Measurements from ENCODE around the gene HJURP. TPM values are rescaled to one million over a fixed set of nuclear protein-coding genes. Genes with fewer than 3 reads are reported as not detected.
A peak's percentile ranks its signal among the peaks of the same experiment; 100 is the strongest.

The HJURP gene
- total RNA-seq, 1 experiment from 2014 or later = 49.7 TPM

DNA sequence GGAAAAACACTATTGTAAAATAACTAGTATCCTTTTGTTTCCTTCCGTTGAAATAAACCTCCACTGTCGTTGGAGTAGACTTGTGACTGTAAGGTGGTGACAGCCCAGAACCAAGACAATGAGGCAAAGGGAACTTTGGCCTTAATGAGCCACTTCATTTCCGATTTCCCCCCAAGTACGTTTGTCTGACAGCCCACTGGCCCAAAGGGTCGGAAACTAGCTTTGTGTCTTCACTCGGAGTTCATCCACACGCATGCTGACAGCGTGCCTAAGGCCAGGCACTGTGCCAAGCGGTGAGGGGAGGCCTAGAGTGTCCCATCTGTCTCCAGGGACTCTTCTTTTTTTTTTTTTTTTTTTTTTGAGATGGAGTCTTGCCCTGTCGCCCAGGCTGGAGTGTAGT is 21.0 kb downstream of the HJURP start:
- DNase-seq = peak; percentile 22
- Histone ChIP-seq H3K79me2 (ENCODE audit: insufficient read depth, low read length) (no peaks in the 10 kb centered on the region; the same call in 1 of the 2 replicates), H2BK15ac (ENCODE audit: low read depth, low read length) (no peak overlapping the region), H2BK5ac (ENCODE audit: insufficient read length, low read length) (no peak overlapping the region), H3K4ac (ENCODE audit: low read depth, low read length) (no peak overlapping the region), H3T11ph (ENCODE audit: low read length) (no peak overlapping the region), H3K56ac (ENCODE audit: insufficient read length, low read depth, low read length) (no peak overlapping the region), H2AK5ac (ENCODE audit: insufficient read length, low read length) (no peak overlapping the region), H3K4me1 (ENCODE audit: insufficient read depth, low read length) (no peaks in the 10 kb centered on the region), H4K20me1 (ENCODE audit: control insufficient read depth, insufficient read depth, insufficient read length) (peaks cover 4% of the 10 kb centered on the region), H3K4me2 (ENCODE audit: insufficient read depth, insufficient read length, low read length) (no peak overlapping the region), H2BK20ac (ENCODE audit: low read depth, low read length, poor library complexity, severe bottlenecking) (no peak overlapping the region), H2AFZ (ENCODE audit: low read length) (no peak overlapping the region), H3K79me1 (ENCODE audit: insufficient read depth, low read depth, low read length, poor library complexity, severe bottlenecking) (peaks cover 3% of the 10 kb centered on the region), H3K23me2 (ENCODE audit: insufficient read length, low read depth, low read length, poor library complexity, severe bottlenecking) (no peaks in the 10 kb centered on the region), H3K27me3 (ENCODE audit: insufficient read depth, low read length) (no peaks in the 10 kb centered on the region), H4K5ac (ENCODE audit: insufficient read length, low read depth, low read length) (no peak overlapping the region), H4K91ac (ENCODE audit: insufficient read length, low read depth, low read length) (no peak overlapping the region), H3K27ac (ENCODE audit: insufficient read length, low read depth, low read length) (no peak overlapping the region), H4K8ac (replicated peaks; ENCODE audit: insufficient read length, low read depth, low read length) (no peak overlapping the region), H3K9me3 (ENCODE audit: control insufficient read depth, low read depth, low read length) (no peaks in the 10 kb centered on the region), H2BK12ac (ENCODE audit: insufficient read length, low read depth, low read length) (no peak overlapping the region), H3K14ac (ENCODE audit: insufficient read depth, low read length) (no peak overlapping the region), H2BK120ac (ENCODE audit: low read depth, low read length, poor library complexity, severe bottlenecking) (no peak overlapping the region), H3K23ac (ENCODE audit: insufficient read length, low read depth, low read length) (no peak overlapping the region), H3K18ac (ENCODE audit: insufficient read length, low read depth, low read length) (no peak overlapping the region), H3K9ac (ENCODE audit: extremely low read depth, insufficient read length, low read length) (no peak overlapping the region)
- Mint-ChIP-seq H3K4me3 (no peak overlapping the region), H3K27me3 (ENCODE audit: low read depth) (no peaks in the 10 kb centered on the region), H3K4me1 (peaks cover 6 to 11% of the 10 kb centered on the region in 2 experiments), H3K36me3 (ENCODE audit: insufficient read depth in 1 of 3, low read depth in 3 of 3) (peaks cover 29 to 44% (median 41%) of the 10 kb centered on the region in 3 experiments), H3K27ac (peak overlapping the region in 1 of 3 experiments; percentile 91; a peak in 1 of 7 replicates), H3K9me3 (no peaks in the 10 kb centered on the region)
- WGBS (ENCODE audit: extremely low coverage, insufficient read length, low lambda C conversion rate) = no CpG with 5 or more reads among the region's 10 CpGs
- TF ChIP-seq, protein P1, sequence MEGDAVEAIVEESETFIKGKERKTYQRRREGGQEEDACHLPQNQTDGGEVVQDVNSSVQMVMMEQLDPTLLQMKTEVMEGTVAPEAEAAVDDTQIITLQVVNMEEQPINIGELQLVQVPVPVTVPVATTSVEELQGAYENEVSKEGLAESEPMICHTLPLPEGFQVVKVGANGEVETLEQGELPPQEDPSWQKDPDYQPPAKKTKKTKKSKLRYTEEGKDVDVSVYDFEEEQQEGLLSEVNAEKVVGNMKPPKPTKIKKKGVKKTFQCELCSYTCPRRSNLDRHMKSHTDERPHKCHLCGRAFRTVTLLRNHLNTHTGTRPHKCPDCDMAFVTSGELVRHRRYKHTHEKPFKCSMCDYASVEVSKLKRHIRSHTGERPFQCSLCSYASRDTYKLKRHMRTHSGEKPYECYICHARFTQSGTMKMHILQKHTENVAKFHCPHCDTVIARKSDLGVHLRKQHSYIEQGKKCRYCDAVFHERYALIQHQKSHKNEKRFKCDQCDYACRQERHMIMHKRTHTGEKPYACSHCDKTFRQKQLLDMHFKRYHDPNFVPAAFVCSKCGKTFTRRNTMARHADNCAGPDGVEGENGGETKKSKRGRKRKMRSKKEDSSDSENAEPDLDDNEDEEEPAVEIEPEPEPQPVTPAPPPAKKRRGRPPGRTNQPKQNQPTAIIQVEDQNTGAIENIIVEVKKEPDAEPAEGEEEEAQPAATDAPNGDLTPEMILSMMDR (conservative IDR thresholded peaks at IDR 0.05) = no peak

Data from H9 (cell line).